A673 (cell line): ENCODE data around the gene DCAF15.

Experiments used
- CTCF ChIP-seq: fragments of 300-800, 200-600 bp; sonication (generic); conservative IDR thresholded peaks from 2 replicates; pipeline ENCODE4 v1.5.1; 2017; ENCODE audit warnings: low read depth, mild to moderate bottlenecking, antibody characterized with exemption, low read length, moderate library complexity, mixed read lengths
- EZH2 ChIP-seq: fragments of 200-600 bp; sonication (generic); IDR thresholded peaks from 2 replicates; pipeline ENCODE4 v1.6.1; 2017; ENCODE audit warnings: borderline replicate concordance, low read depth, mild to moderate bottlenecking, mixed read lengths, antibody characterized with exemption, low read length; ENCODE audit not compliant: poor library complexity, severe bottlenecking

- TF ChIP-seq CTCF (no peak), EZH2 (no peak)
These were observed 25.5 kb downstream of the DCAF15 start for GRCh38 chr19:13977803-13978202.
